Astrocyte (in vitro differentiated cells and primary cell): Measurements from ENCODE around the gene STK35. TPM values are rescaled to one million over a fixed set of nuclear protein-coding genes. Genes with fewer than 3 reads are reported as not detected.

Experiments used
- DNase-seq: peaks from one replicate; pipeline ENCODE4 v3.0.0-alpha.2; 2010; ENCODE audit warnings: low read depth
- FAIRE-seq: peaks from 2 replicates; lab custom pipeline; 2011; peaks lifted over from hg19 to GRCh38; lab: Jason Lieb, UNC
- H2AFZ ChIP-seq: 2 replicates; pipeline ENCODE4 v1.6.0; 2012; ENCODE audit warnings: low read depth, low read length, inconsistent platforms
- H3K27ac ChIP-seq: 2 replicates; pipeline ENCODE4 v1.5.1; 2011; ENCODE audit warnings: low read depth, low read length, inconsistent platforms
- H3K27me3 ChIP-seq: 2 replicates; pipeline ENCODE4 v1.6.0; 2011; ENCODE audit warnings: low read length, inconsistent platforms; ENCODE audit not compliant: insufficient read depth
- H3K36me3 ChIP-seq: 2 replicates; pipeline ENCODE4 v1.5.1; 2011; ENCODE audit warnings: low read length, inconsistent platforms; ENCODE audit not compliant: insufficient read depth
- H3K4me1 ChIP-seq: 2 replicates; pipeline ENCODE4 v1.5.1; 2011; ENCODE audit warnings: low read length, inconsistent platforms; ENCODE audit not compliant: insufficient read depth
- H3K4me2 ChIP-seq: 2 replicates; pipeline ENCODE4 v1.6.0; 2012; ENCODE audit warnings: low read length, inconsistent platforms
- H3K4me3 ChIP-seq: 2 replicates; pipeline ENCODE4 v1.5.1; 2011; ENCODE audit warnings: low read depth, mild to moderate bottlenecking, low read length, inconsistent platforms; ENCODE audit not compliant: insufficient read depth
- H3K79me2 ChIP-seq: 2 replicates; pipeline ENCODE4 v1.6.0; 2012; ENCODE audit warnings: mild to moderate bottlenecking, low read length, inconsistent platforms; ENCODE audit not compliant: insufficient read depth
- H3K9ac ChIP-seq: 2 replicates; pipeline ENCODE4 v1.6.0; 2012; ENCODE audit warnings: mild to moderate bottlenecking, low read length, inconsistent platforms
- H3K9me3 ChIP-seq: 2 replicates; pipeline ENCODE4 v1.5.1; 2012; ENCODE audit warnings: low read depth, mild to moderate bottlenecking, low read length, inconsistent platforms; ENCODE audit not compliant: insufficient read depth
- H4K20me1 ChIP-seq: 2 replicates; pipeline ENCODE4 v1.6.0; 2012; ENCODE audit warnings: low read length, inconsistent platforms; ENCODE audit not compliant: insufficient read depth
- H3K27ac Mint-ChIP-seq: one replicate; pipeline ENCODE4 v1.8.0; 2021; ENCODE audit warnings: mild to moderate bottlenecking, mixed read lengths; ENCODE audit not compliant: unreplicated experiment
- H3K27me3 Mint-ChIP-seq: one replicate; pipeline ENCODE4 v1.8.0; 2021; ENCODE audit warnings: low read depth, mixed read lengths; ENCODE audit not compliant: unreplicated experiment
- H3K36me3 Mint-ChIP-seq: one replicate; pipeline ENCODE4 v1.8.0; 2021; ENCODE audit warnings: low read depth, mixed read lengths; ENCODE audit not compliant: unreplicated experiment
- H3K4me1 Mint-ChIP-seq: one replicate; pipeline ENCODE4 v1.8.0; 2021; ENCODE audit warnings: low read depth, mixed read lengths; ENCODE audit not compliant: unreplicated experiment
- H3K4me3 Mint-ChIP-seq: one replicate; pipeline ENCODE4 v1.8.0; 2021; ENCODE audit warnings: mild to moderate bottlenecking, moderate library complexity, mixed read lengths; ENCODE audit not compliant: unreplicated experiment
- H3K9me3 Mint-ChIP-seq: one replicate; pipeline ENCODE4 v1.8.0; 2021; ENCODE audit warnings: mild to moderate bottlenecking, mixed read lengths; ENCODE audit not compliant: unreplicated experiment
- EZH2 ChIP-seq: IDR thresholded peaks from 2 replicates; pipeline ENCODE4 v1.6.1; 2012; ENCODE audit warnings: mild to moderate bottlenecking, low read length, inconsistent platforms; ENCODE audit not compliant: insufficient read depth
- total RNA-seq: library from RNA; stranded (reverse); gene quantifications from 2 replicates; pipeline ENCODE4 v1.2.1, GENCODE V29; 2021
- TF ChIP-seq, protein P1 (sequence below): IDR thresholded peaks from 2 replicates; pipeline ENCODE4 v1.5.1; 2011; ENCODE audit warnings: low read depth, mild to moderate bottlenecking, inconsistent platforms, low read length, moderate library complexity; ENCODE audit not compliant: insufficient read depth

STK35 gene
- total RNA-seq, 1 donor from 2014 or later = 18.6 TPM

DNA sequence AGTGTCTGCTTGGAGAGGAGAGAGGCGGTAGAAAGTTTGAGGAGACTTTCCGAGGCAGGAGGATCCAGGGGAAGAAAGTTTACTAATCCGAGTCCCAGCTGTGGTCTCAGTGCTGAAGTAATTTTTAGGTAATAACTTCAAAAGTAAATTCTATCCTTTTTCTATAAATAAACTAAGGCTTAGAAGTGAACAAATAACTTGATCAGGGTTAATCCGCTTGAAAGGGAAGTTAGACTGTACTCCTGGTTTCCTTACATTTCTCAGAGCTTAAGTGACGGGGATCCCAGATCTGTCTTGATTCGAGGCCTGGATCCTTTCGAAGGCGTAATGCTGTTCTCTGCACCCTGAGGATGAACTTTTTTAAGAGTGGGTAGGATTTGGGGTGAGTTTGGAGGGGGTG lies 2.6 kb downstream of the STK35 start:
- Mint-ChIP-seq H3K27me3 (no peaks in the 10 kb centered on the region), H3K27ac (peak overlapping the region; percentile 95)
- FAIRE-seq = no peak

DNA sequence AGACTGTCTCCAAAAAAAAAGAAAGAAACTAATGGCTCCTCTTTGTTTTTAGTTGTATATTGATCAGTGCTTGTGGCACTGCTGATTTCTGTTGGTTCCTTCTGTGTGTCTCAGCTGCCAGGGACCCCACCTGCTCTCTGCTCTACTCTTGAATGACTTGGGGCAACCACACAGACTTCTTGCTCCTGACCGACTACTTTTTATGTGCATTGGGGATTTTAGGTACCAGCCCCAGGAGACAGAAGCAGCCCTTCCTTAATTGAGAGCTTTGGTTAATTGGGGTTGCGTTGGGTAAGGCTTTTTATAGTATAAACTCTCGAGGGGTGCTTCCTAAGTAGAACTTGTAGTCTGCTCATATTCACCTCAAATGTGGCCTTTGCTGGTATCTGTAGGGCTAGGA lies 6.9 kb downstream of the STK35 start:
- no peaks in the 10 kb centered on the region for H3K9me3 Mint-ChIP-seq
- H4K20me1 ChIP-seq = peaks cover 96% of the 10 kb centered on the region
- no peak overlapping the region for H3K9ac ChIP-seq
- H3K4me1 Mint-ChIP-seq = peaks cover 43% of the 10 kb centered on the region
- H3K4me3 Mint-ChIP-seq = no peak overlapping the region
- H3K36me3 ChIP-seq = peaks cover 6% of the 10 kb centered on the region
- H3K27ac ChIP-seq = no peak overlapping the region
- peaks cover 4% of the 10 kb centered on the region for H3K36me3 Mint-ChIP-seq
- H3K9me3 ChIP-seq = no peaks in the 10 kb centered on the region
- no peak overlapping the region for H2AFZ ChIP-seq
- no peak overlapping the region for H3K4me3 ChIP-seq
- peaks cover 25% of the 10 kb centered on the region for H3K4me1 ChIP-seq
- FAIRE-seq (no peak), DNase-seq (no peak)
- H3K27ac Mint-ChIP-seq = no peak overlapping the region
- H3K27me3 Mint-ChIP-seq = no peaks in the 10 kb centered on the region
- H3K79me2 ChIP-seq = peaks cover 100% of the 10 kb centered on the region
- TF ChIP-seq EZH2 = no peak
- TF ChIP-seq, protein P1, sequence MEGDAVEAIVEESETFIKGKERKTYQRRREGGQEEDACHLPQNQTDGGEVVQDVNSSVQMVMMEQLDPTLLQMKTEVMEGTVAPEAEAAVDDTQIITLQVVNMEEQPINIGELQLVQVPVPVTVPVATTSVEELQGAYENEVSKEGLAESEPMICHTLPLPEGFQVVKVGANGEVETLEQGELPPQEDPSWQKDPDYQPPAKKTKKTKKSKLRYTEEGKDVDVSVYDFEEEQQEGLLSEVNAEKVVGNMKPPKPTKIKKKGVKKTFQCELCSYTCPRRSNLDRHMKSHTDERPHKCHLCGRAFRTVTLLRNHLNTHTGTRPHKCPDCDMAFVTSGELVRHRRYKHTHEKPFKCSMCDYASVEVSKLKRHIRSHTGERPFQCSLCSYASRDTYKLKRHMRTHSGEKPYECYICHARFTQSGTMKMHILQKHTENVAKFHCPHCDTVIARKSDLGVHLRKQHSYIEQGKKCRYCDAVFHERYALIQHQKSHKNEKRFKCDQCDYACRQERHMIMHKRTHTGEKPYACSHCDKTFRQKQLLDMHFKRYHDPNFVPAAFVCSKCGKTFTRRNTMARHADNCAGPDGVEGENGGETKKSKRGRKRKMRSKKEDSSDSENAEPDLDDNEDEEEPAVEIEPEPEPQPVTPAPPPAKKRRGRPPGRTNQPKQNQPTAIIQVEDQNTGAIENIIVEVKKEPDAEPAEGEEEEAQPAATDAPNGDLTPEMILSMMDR = no peak
- H3K27me3 ChIP-seq = no peaks in the 10 kb centered on the region
- H3K4me2 ChIP-seq = peak overlapping the region; percentile 53

More for the DNA sequence above, 2.6 kb downstream of the STK35 start:
- peak overlapping the region; percentile 97 for H3K9ac ChIP-seq
- peaks cover 6% of the 10 kb centered on the region for H3K36me3 ChIP-seq
- peaks cover 65% of the 10 kb centered on the region for H3K79me2 ChIP-seq
- peak overlapping the region; percentile 94 for H3K4me3 Mint-ChIP-seq
- TF ChIP-seq EZH2 = no peak
- TF ChIP-seq, protein P1 = no peak
- H2AFZ ChIP-seq = no peak overlapping the region
- H4K20me1 ChIP-seq = peaks cover 60% of the 10 kb centered on the region
- H3K36me3 Mint-ChIP-seq = no peaks in the 10 kb centered on the region
- H3K4me1 ChIP-seq = peaks cover 25% of the 10 kb centered on the region
- peak overlapping the region; percentile 83 for H3K4me3 ChIP-seq
- no peaks in the 10 kb centered on the region for H3K9me3 Mint-ChIP-seq
- no peaks in the 10 kb centered on the region for H3K9me3 ChIP-seq
- H3K27me3 ChIP-seq = no peaks in the 10 kb centered on the region
- H3K4me2 ChIP-seq = peak overlapping the region; percentile 100
- no peak for DNase-seq
- H3K27ac ChIP-seq = no peak overlapping the region
- peaks cover 31% of the 10 kb centered on the region for H3K4me1 Mint-ChIP-seq

DNA sequence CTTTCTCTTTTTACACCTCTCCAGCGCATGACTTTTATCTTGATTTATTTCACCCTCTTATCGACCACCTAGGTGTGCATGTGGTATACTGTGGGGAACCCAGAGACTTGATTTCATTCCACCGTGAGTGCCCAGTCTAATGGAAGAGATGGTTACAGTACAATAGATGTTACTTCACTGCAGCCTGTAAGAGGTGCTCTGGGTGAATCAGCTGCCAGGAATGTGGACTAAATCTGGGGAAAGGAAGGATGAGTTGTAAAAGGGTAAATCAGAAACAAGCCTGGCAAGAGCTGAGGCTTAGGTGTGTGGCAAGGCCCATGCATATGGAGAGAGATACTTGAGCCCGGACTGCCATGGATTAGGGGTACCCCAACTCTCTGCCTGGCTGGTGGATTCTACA lies 7.4 kb downstream of the STK35 start:
- Histone ChIP-seq H3K27me3 (no peaks in the 10 kb centered on the region), H3K27ac (peak overlapping the region; percentile 33), H2AFZ (no peak overlapping the region), H3K4me3 (no peak overlapping the region), H3K36me3 (peaks cover 6% of the 10 kb centered on the region), H4K20me1 (peaks cover 96% of the 10 kb centered on the region), H3K4me2 (peak overlapping the region; percentile 53), H3K9me3 (no peaks in the 10 kb centered on the region), H3K4me1 (peaks cover 20% of the 10 kb centered on the region), H3K9ac (no peak overlapping the region), H3K79me2 (peaks cover 100% of the 10 kb centered on the region)
- DNase-seq (peak; percentile 73), FAIRE-seq (peak; percentile 59)
- peaks cover 40% of the 10 kb centered on the region for H3K4me1 Mint-ChIP-seq
- H3K36me3 Mint-ChIP-seq = peaks cover 6% of the 10 kb centered on the region
- H3K9me3 Mint-ChIP-seq = no peaks in the 10 kb centered on the region
- H3K27ac Mint-ChIP-seq = peak overlapping the region; percentile 8
- H3K27me3 Mint-ChIP-seq = no peaks in the 10 kb centered on the region
- peak overlapping the region; percentile 18 for H3K4me3 Mint-ChIP-seq
- no peak for TF ChIP-seq EZH2
- TF ChIP-seq, protein P1 = no peak
